CD4-positive, alpha-beta memory T cell (primary cell): ENCODE measurements around the gene MAP2K5. TPM values are rescaled to one million over a fixed set of nuclear protein-coding genes. Genes with fewer than 3 reads are reported as not detected.

Source experiments
- CTCF ChIA-PET: fragments of 350-600 bp; sonication (Branson Sonifier 250); formaldehyde crosslinking; loops from one replicate; lab custom pipeline; 2021; ENCODE audit warnings: inconsistent platforms; ENCODE audit not compliant: partially characterized antibody; lab: Charles Lee
- POLR2A ChIA-PET: fragments of 350-600 bp; sonication (Branson Sonifier 250); formaldehyde crosslinking; loops from one replicate; lab custom pipeline; 2021; ENCODE audit not compliant: partially characterized antibody; lab: Charles Lee
- DNase-seq, 5 donors: peaks; one replicate each; pipeline versions ENCODE4 v3.0.0 to v3.0.0-alpha.2; 2020 to 2022; ENCODE audit warnings: mixed read lengths in 1 of 5
- H3K27ac ChIP-seq: one replicate; pipeline ENCODE4 v1.7.0; 2013; ENCODE audit warnings: low read depth, low read length
- H3K27me3 ChIP-seq: 2 replicates; pipeline ENCODE4 v1.7.0; 2013; ENCODE audit warnings: mild to moderate bottlenecking, low read length, moderate library complexity; ENCODE audit not compliant: insufficient read depth
- H3K36me3 ChIP-seq: 2 replicates; pipeline ENCODE4 v1.7.0; 2013; ENCODE audit warnings: mild to moderate bottlenecking, low read length, moderate library complexity; ENCODE audit not compliant: insufficient read depth
- H3K4me1 ChIP-seq: 2 replicates; pipeline ENCODE4 v1.7.0; 2013; ENCODE audit warnings: mild to moderate bottlenecking, low read length, moderate library complexity; ENCODE audit not compliant: insufficient read depth
- H3K4me3 ChIP-seq, 2 donors: one replicate each; pipeline ENCODE4 v1.7.0; 2013; ENCODE audit warnings: low read length in 2 of 2, mild to moderate bottlenecking in 1 of 2
- H3K9me3 ChIP-seq, 2 donors: one replicate each; pipeline ENCODE4 v1.7.0; 2013; ENCODE audit warnings: low read length in 2 of 2, control low read depth in 1 of 2; ENCODE audit not compliant: control insufficient read depth in 1 of 2
- H3K27ac Mint-ChIP-seq, 7 donors: one replicate each; pipeline ENCODE4 v1.8.0; 2020 to 2021; ENCODE audit warnings: mixed read lengths in 7 of 7, mild to moderate bottlenecking in 6 of 7, inconsistent platforms in 3 of 7, moderate library complexity in 3 of 7
- H3K27me3 Mint-ChIP-seq, 2 donors: one replicate each; pipeline ENCODE4 v1.8.0; 2020 to 2021; ENCODE audit warnings: mixed read lengths in 2 of 2
- H3K36me3 Mint-ChIP-seq, 2 donors: one replicate each; pipeline ENCODE4 v1.8.0; 2020 to 2021; ENCODE audit warnings: mixed read lengths in 2 of 2, inconsistent platforms in 1 of 2, mild to moderate bottlenecking in 1 of 2
- H3K4me1 Mint-ChIP-seq, 4 donors: one replicate each; pipeline ENCODE4 v1.8.0; 2020 to 2021; ENCODE audit warnings: mixed read lengths in 4 of 4, mild to moderate bottlenecking in 1 of 4
- H3K4me3 Mint-ChIP-seq, 8 donors: one replicate each; pipeline ENCODE4 v1.8.0; 2020 to 2021; ENCODE audit warnings: mixed read lengths in 8 of 8, mild to moderate bottlenecking in 7 of 8, moderate library complexity in 6 of 8, inconsistent platforms in 3 of 8
- H3K9me3 Mint-ChIP-seq, 8 donors: one replicate each; pipeline ENCODE4 v1.8.0; 2020 to 2021; ENCODE audit warnings: mixed read lengths in 8 of 8, mild to moderate bottlenecking in 5 of 8, inconsistent platforms in 3 of 8, moderate library complexity in 1 of 8
- intact Hi-C: fragments of 100-400 bp; cut with micrococcal nuclease; formaldehyde crosslinking; loops from one replicate; pipeline ENCODE4 v1.15.1; 2023
- polyA plus RNA-seq, 2 donors: library from polyadenylated mRNA; unstranded; fragments of 300-500 nt; fragmentation: Illumina TruSeq; gene quantifications; one replicate each; pipeline ENCODE4 v1.2.3, GENCODE V29; 2021
- total RNA-seq, 2 experiments: library from RNA; stranded (reverse); gene quantifications; one replicate each; pipeline ENCODE4 v1.2.3, GENCODE V29; 2021

MAP2K5 gene
- total and polyA plus RNA-seq, 4 experiments from 2014 or later, result 15.2 to 31.4 (median 24.9) TPM

DNA sequence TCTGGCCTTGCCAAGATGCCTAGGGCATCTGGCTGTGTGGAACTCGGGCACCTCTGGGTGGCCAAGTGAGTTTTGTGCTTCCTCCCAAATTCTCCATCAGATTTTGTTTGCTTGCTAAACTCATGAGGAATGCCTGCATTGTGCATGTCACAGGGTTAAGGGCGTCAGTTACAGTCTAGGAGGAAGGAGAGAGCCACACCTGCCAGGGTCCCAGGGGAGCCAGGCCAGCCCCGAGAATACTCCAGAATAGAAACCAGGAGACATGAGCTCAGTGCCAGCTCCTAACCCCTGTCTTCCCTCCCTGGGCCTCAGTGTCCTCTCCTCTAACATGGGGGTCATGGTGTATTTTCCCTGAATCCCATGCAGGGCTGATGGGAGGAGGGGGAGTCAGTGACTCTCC, 260.8 kb downstream of the MAP2K5 start:
- H3K9me3 ChIP-seq, result no peaks in the 10 kb centered on the region
- peaks cover 12 to 30% of the 10 kb centered on the region in 2 donors for H3K36me3 Mint-ChIP-seq
- H3K4me1 Mint-ChIP-seq, result no peaks in the 10 kb centered on the region
- H3K9me3 Mint-ChIP-seq, result no peaks in the 10 kb centered on the region
- peak in 1 of 5 donors; percentile 4 for DNase-seq
- no peaks in the 10 kb centered on the region for H3K36me3 ChIP-seq
- no peaks in the 10 kb centered on the region for H3K4me1 ChIP-seq
- no peaks in the 10 kb centered on the region for H3K27me3 Mint-ChIP-seq
- H3K27ac ChIP-seq, result no peak overlapping the region
- intact Hi-C loops, result no loop called here
- no peak overlapping the region for H3K27ac Mint-ChIP-seq
- no peak overlapping the region for H3K4me3 Mint-ChIP-seq
- CTCF ChIA-PET, result no interaction called here
- H3K4me3 ChIP-seq, result no peak overlapping the region
- no peaks in the 10 kb centered on the region for H3K27me3 ChIP-seq
- POLR2A ChIA-PET, result no interaction called here

DNA sequence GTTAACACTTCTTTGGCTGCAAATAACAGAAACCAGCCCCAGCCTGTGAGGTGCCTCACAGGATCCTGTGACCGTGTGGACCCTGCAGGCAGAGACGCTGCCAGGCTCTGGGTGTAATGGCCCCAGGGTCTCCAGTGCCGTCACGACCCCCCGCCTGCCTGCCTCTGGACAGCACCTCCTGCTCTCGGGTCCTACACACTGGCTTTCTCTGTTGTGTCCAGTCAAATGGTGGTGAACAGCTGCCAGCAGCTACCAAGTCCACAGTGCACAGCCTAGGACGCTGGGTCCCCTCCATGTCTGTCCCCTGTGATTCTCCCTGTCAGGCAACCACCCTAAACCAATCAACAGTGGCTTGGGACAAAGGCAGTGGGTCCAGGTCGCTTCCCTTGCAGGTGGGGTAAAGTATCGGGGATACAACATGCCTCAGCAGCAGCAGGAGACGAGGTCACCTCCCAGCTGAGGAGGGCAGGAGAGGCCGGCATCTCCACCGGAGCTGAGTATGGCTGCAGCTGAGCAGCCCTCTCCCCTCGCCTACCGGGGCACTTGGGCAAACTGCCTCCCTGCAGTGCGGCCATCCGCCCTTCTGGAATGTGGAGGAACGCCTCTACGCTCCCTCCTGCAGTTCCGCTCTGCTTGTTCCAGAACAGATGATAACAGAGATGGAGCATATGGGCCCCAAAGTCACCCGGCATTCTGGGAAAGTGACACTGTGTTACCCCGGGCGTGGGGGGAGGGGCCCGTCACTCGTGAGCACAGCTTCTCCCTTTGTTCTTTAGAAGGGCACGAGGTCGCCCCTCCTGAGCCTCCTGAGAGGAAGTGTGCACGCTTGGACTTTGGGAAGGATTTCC, 261.7 kb downstream of the MAP2K5 start:
- no peaks in the 10 kb centered on the region for H3K9me3 ChIP-seq
- H3K27ac ChIP-seq, result no peak overlapping the region
- Mint-ChIP-seq H3K36me3 (peaks cover 12 to 30% of the 10 kb centered on the region in 2 donors), H3K27me3 (no peaks in the 10 kb centered on the region), H3K27ac (no peak overlapping the region), H3K4me1 (no peaks in the 10 kb centered on the region), H3K9me3 (peaks cover 0 to 2% (median 0%) of the 10 kb centered on the region in 8 donors), H3K4me3 (no peak overlapping the region)
- no peaks in the 10 kb centered on the region for H3K4me1 ChIP-seq
- CTCF ChIA-PET, result no interaction called here
- no peak overlapping the region for H3K4me3 ChIP-seq
- H3K36me3 ChIP-seq, result no peaks in the 10 kb centered on the region
- DNase-seq, result peak in 1 of 5 donors; percentile 9
- intact Hi-C loops, result no loop called here
- POLR2A ChIA-PET, result no interaction called here
- no peaks in the 10 kb centered on the region for H3K27me3 ChIP-seq

DNA sequence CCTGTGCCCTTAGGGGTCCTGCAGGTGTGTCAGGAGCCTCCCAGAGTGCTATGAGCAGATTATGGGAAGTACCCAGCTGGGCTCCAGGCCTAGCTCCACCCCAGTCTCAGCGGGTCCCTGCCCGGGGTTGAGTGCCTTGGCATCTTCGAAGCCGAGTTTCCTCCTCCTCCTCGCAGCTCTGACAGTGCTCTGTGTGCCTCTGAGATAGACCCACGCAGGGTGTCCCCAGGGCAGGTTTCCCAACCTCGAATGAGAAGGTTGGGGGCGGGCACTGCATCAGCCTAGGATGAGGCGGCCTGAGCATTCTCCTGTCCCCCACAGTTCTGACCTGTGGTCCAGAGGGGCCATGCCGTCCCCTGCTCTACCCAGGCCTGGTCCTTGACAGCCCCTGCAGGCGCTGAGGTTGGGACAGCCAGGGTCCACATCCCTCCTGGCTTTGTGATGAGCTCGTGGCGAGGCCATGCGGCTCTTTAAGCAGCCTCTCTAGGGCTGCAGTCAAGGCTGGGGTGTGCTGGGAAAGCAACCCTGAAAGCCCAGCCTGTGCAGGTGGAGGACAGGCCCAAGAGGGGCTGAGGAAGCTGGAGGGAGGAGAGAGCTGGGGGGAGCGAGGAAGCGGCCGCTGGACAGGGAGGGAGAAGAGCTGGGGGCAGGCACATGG, 262.6 kb downstream of the MAP2K5 start:
- intact Hi-C loops, result no loop called here
- peaks cover 0 to 2% (median 0%) of the 10 kb centered on the region in 8 donors for H3K9me3 Mint-ChIP-seq
- CTCF ChIA-PET, result interaction anchor here (1.2 kb wide), 1 partner anchor 11 kb away, joined by 3 read pairs; no protein-coding TSS in a partner anchor

DNA sequence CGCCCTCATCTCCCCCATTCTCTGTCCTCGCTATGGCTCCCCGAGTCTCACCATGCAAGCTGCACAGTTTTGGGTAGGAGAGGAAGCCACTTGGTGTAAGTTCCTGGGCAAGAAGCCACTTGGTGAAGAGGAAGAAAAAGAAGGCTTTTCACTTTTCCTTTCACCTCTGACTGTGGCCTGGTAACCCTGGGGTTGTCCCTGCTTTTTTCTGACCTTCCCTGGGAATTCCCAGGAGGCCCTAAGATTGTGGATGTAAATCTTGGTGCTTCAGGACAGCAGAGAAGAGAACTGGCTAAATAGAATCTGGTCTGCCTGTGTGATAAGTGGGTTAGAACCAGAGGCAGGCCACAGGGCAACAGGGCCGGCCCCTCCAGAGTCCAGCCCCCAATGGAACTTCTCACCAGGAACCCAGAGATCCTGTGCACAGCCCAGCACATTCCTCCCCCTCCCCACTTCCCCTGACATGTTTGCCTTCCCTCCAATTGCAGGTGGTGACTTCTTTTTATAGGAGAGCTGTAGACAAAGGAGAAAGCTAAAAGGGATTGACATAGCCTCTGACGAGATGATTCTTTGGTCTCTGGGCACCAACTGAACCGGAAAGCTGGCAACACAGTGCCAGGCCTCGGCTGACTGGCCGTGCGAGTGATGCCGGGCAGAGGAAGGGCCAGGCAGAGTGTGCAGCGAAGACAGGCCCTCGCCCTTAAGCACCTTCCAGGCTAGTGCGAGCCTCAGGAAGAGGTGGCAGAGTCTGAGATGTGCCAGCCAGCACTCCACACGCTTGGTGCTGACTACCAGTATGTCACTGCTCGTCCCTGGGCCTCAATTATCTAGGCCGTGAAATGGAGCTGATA, 263.4 kb downstream of the MAP2K5 start:
- H3K27ac ChIP-seq, result no peak overlapping the region
- Mint-ChIP-seq H3K27ac (no peak overlapping the region), H3K27me3 (no peaks in the 10 kb centered on the region), H3K9me3 (peaks cover 0 to 2% (median 0%) of the 10 kb centered on the region in 8 donors), H3K36me3 (peaks cover 12 to 22% of the 10 kb centered on the region in 2 donors), H3K4me3 (no peak overlapping the region), H3K4me1 (no peaks in the 10 kb centered on the region)
- ChIA-PET CTCF (interaction anchor here (1.2 kb wide), 1 partner anchor 10 kb away, joined by 3 read pairs; no protein-coding TSS in a partner anchor), POLR2A (no interaction called here)
- intact Hi-C loops, result no loop called here
- H3K27me3 ChIP-seq, result no peaks in the 10 kb centered on the region
- H3K4me3 ChIP-seq, result no peak overlapping the region
- no peaks in the 10 kb centered on the region for H3K9me3 ChIP-seq
- no peaks in the 10 kb centered on the region for H3K36me3 ChIP-seq
- H3K4me1 ChIP-seq, result no peaks in the 10 kb centered on the region
- DNase-seq, result peak in 1 of 5 donors; percentile 18

More for the DNA sequence above, 262.6 kb downstream of the MAP2K5 start:
- Mint-ChIP-seq H3K27ac (no peak overlapping the region), H3K36me3 (peaks cover 12 to 27% of the 10 kb centered on the region in 2 donors), H3K27me3 (no peaks in the 10 kb centered on the region), H3K4me3 (peak overlapping the region in 1 of 8 donors; percentile 41), H3K4me1 (no peaks in the 10 kb centered on the region)
- POLR2A ChIA-PET, result no interaction called here
- peak in 1 of 5 donors; percentile 22 for DNase-seq
- Histone ChIP-seq H3K27ac (no peak overlapping the region), H3K4me1 (no peaks in the 10 kb centered on the region), H3K4me3 (no peak overlapping the region), H3K27me3 (no peaks in the 10 kb centered on the region), H3K36me3 (no peaks in the 10 kb centered on the region), H3K9me3 (no peaks in the 10 kb centered on the region)

DNA sequence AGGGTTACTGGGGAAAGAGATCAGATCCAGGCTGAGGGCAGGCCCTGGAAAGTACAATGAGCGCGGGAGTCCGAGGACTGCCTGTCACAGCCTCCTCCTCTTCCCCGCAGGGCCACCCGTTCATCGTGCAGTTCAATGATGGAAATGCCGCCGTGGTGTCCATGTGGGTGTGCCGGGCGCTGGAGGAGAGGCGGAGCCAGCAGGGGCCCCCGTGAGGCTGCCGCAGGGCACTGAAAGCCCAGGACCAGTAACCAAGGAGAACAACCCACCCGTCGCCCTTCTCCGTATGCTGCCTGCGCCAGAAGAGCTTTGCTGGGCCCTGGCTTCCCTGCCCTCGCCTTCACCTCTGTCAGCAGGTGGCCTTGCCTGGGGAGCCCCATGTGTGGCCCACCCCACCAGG, 264.0 kb downstream of the MAP2K5 start:
- DNase-seq, result no peak
- POLR2A ChIA-PET, result no interaction called here
- Histone ChIP-seq H3K36me3 (no peaks in the 10 kb centered on the region), H3K4me3 (no peak overlapping the region), H3K27me3 (no peaks in the 10 kb centered on the region), H3K9me3 (no peaks in the 10 kb centered on the region), H3K27ac (no peak overlapping the region), H3K4me1 (no peaks in the 10 kb centered on the region)
- Mint-ChIP-seq H3K27ac (no peak overlapping the region), H3K9me3 (peaks cover 0 to 2% (median 0%) of the 10 kb centered on the region in 8 donors), H3K36me3 (peaks cover 11 to 21% of the 10 kb centered on the region in 2 donors), H3K4me1 (no peaks in the 10 kb centered on the region), H3K27me3 (no peaks in the 10 kb centered on the region), H3K4me3 (no peak overlapping the region)
- intact Hi-C loops, result no loop called here
- CTCF ChIA-PET, result interaction anchor here (1.2 kb wide), 1 partner anchor 9 kb away, joined by 3 read pairs; no protein-coding TSS in a partner anchor

DNA sequence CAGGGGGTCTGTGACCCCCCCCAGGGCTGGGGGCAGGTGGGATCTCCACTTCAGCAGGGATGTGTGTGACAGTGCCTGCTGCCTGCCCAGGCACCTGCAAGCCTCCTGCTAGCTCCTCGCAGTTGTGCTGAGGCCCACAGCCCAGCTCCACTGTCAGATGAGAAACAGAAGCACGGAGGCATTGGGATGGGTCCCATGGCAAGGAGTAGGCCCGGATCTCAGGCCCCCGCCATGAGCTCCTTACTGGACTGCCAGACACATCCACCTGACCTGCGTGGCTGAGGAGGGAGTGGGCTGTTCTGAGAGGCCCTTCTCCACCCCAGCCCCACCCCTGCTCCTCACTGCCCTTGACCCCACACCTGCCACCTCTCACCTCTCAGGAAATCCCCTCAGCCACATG, 264.6 kb downstream of the MAP2K5 start:
- Mint-ChIP-seq H3K4me3 (no peak overlapping the region), H3K36me3 (peaks cover 10 to 18% of the 10 kb centered on the region in 2 donors), H3K27ac (no peak overlapping the region), H3K4me1 (no peaks in the 10 kb centered on the region), H3K27me3 (no peaks in the 10 kb centered on the region), H3K9me3 (peaks cover 0 to 2% (median 0%) of the 10 kb centered on the region in 8 donors)
- ChIA-PET POLR2A (no interaction called here), CTCF (no interaction called here)
- no peaks in the 10 kb centered on the region for H3K27me3 ChIP-seq
- H3K4me3 ChIP-seq, result no peak overlapping the region
- no peaks in the 10 kb centered on the region for H3K4me1 ChIP-seq
- intact Hi-C loops, result no loop called here
- no peaks in the 10 kb centered on the region for H3K9me3 ChIP-seq
- no peak overlapping the region for H3K27ac ChIP-seq
- no peak for DNase-seq
- no peaks in the 10 kb centered on the region for H3K36me3 ChIP-seq
